Measurements from ENCODE around the gene ALDH18A1. TPM values are rescaled to one million over a fixed set of nuclear protein-coding genes. Genes with fewer than 3 reads are reported as not detected.

Gene ALDH18A1
- polyA plus RNA-seq, 2 of the 4 experiments (the other 2 are of a cell fraction) = 41.8 to 69.9 TPM

GRCh38 chr10:95560278-95561176 lies 96.0 kb downstream of the ALDH18A1 start:
- Histone ChIP-seq H3K4me1 (0 out of 3 replicates have a peak, but pooled peaks cover 6% of the 10 kb centered on the region), H3K4me3 (peak overlapping the region; percentile 92), H3K9me3 (no peaks in the 10 kb centered on the region), H3K4me2 (peak overlapping the region; percentile 99), H3K27ac (peak overlapping the region; percentile 62 to 88)
- no peak for TF ChIP-seq BCL3 (IDR thresholded peaks at IDR 0.05)
- 0 out of 2 replicates have a peak, but pooled peaks have one; percentile 28 for TF ChIP-seq PHF8 (IDR thresholded peaks at IDR 0.05; ENCODE audit: borderline replicate concordance, low read depth)
- no peak for TF ChIP-seq ELK1 (IDR thresholded peaks at IDR 0.05; ENCODE audit: low read depth, low read length)
- no peak for TF ChIP-seq CTCF (IDR thresholded peaks at IDR 0.05)
- no peak for TF ChIP-seq ESRRA (IDR thresholded peaks at IDR 0.05; ENCODE audit: borderline replicate concordance, low read length)
- no peak for TF ChIP-seq HOXB5 (CRISPR knock-in tag; IDR thresholded peaks at IDR 0.05)
- no peak for TF ChIP-seq POLR2AphosphoS2 (conservative IDR thresholded peaks at IDR 0.05; ENCODE audit: low read length)
- no peak for TF ChIP-seq CBX2 (IDR thresholded peaks at IDR 0.05; ENCODE audit: borderline replicate concordance, low read depth)
- TF ChIP-seq RNF2 (IDR thresholded peaks at IDR 0.05; ENCODE audit: borderline replicate concordance, low read depth) = peak; percentile 60; the same call in 1 of the 2 replicates
- ChIA-PET CTCF (interaction anchor here (1.3 kb wide), 1 partner anchor 83 kb away, joined by 4 read pairs; no protein-coding TSS in a partner anchor), POLR2A (no interaction called here)
- DNase-seq (ENCODE audit: low read depth in 1 of 2, low spot score in 1 of 2) (peak in 1 of 2 experiments; percentile 53), ATAC-seq (peak; percentile 28 to 58), FAIRE-seq (no peak)
- WGBS (ENCODE audit: missing lambda C conversion rate) = 14% methylated on average over 40 of the region's 48 CpGs

GRCh38 chr10:95559896-95560277 lies 96.6 kb downstream of the ALDH18A1 start:
- TF ChIP-seq E2F6 (IDR thresholded peaks at IDR 0.05; ENCODE audit: borderline replicate concordance, low read depth) (no peak), ATOH8 (CRISPR knock-in tag; IDR thresholded peaks at IDR 0.05; ENCODE audit: low read depth) (no peak), EHMT2 (IDR thresholded peaks at IDR 0.05; ENCODE audit: low read depth) (no peak), JUN (IDR thresholded peaks at IDR 0.05) (no peak), NPAS2 (CRISPR knock-in tag; IDR thresholded peaks at IDR 0.05; ENCODE audit: borderline replicate concordance) (no peak), HMGXB4 (CRISPR knock-in tag; IDR thresholded peaks at IDR 0.05; ENCODE audit: borderline replicate concordance) (no peak), BCL3 (IDR thresholded peaks at IDR 0.05) (no peak), FOSB (CRISPR knock-in tag; IDR thresholded peaks at IDR 0.05) (no peak), MAZ (IDR thresholded peaks at IDR 0.05; ENCODE audit: borderline replicate concordance, low read depth, low read length) (no peak)
- WGBS (ENCODE audit: missing lambda C conversion rate) = 78% methylated on average over 7 of the region's 10 CpGs
- CTCF ChIA-PET = no interaction called here
- 0 out of 3 replicates have a peak, but pooled peaks cover 6% of the 10 kb centered on the region for H3K4me1 ChIP-seq
- no peak overlapping the region; the same call in 1 of the 3 replicates for H3K4me3 ChIP-seq
- POLR2A ChIA-PET = no interaction called here
- FAIRE-seq = no peak
- H3K4me2 ChIP-seq = peak overlapping the region; percentile 99
- H3K9me3 ChIP-seq = no peaks in the 10 kb centered on the region
- no peak overlapping the region for H3K27ac ChIP-seq
- no peak for ATAC-seq
- no peak for DNase-seq (ENCODE audit: low read depth in 1 of 2, low spot score in 1 of 2)
